Caco-2 (cell line): ENCODE data around the gene ISLR. TPM values are rescaled to one million over a fixed set of nuclear protein-coding genes. Genes with fewer than 3 reads are reported as not detected.
A peak's percentile ranks its signal among the peaks of the same experiment; 100 is the strongest.

ENCODE experiments used
- BruUV-seq: library from RNA; stranded (reverse); fragments of 400-500 nt; replicated peaks from 2 replicates; lab custom pipeline; 2021; lab: Mats Ljungman, UMichigan
- CTCF ChIA-PET: fragments of 300-600 bp; sonication (Branson Sonifier 250); formaldehyde crosslinking; loops from one replicate; lab custom pipeline; 2022; ENCODE audit warnings: antibody characterized with exemption; lab: Charles Lee
- POLR2A ChIA-PET: fragments of 300-600 bp; sonication (Branson Sonifier 250); formaldehyde crosslinking; loops from one replicate; lab custom pipeline; 2022; ENCODE audit warnings: antibody characterized with exemption; lab: Charles Lee
- DNase-seq, 2 experiments: peaks; one replicate each; pipeline versions ENCODE4 v3.0.0 to v3.0.0-alpha.2; 2020 to 2022
- H3K27me3 ChIP-seq: replicated peaks from 2 replicates; pipeline ENCODE4 v1.6.0; 2011; ENCODE audit warnings: low read length; ENCODE audit not compliant: control insufficient read depth, insufficient read depth
- H3K36me3 ChIP-seq: 2 replicates; pipeline ENCODE4 v1.5.1; 2011; ENCODE audit warnings: low read length; ENCODE audit not compliant: control insufficient read depth, insufficient read depth
- H3K4me1 ChIP-seq: fragments of 250-450 bp; sonication (Bioruptor Pico); 2 replicates; pipeline ENCODE4 v1.5.1; 2020; ENCODE audit warnings: mild to moderate bottlenecking
- H3K4me3 ChIP-seq: 2 replicates; pipeline ENCODE4 v1.5.1; 2011; ENCODE audit warnings: low read depth, mild to moderate bottlenecking, control low read depth, low read length
- H3K9me3 ChIP-seq: fragments of 250-450 bp; sonication (Bioruptor Pico); 2 replicates; pipeline ENCODE4 v1.5.1; 2020; ENCODE audit warnings: mild to moderate bottlenecking, moderate library complexity
- H3K27ac Mint-ChIP-seq: one replicate; pipeline ENCODE4 v1.8.0; 2022; ENCODE audit warnings: mixed read lengths; ENCODE audit not compliant: unreplicated experiment
- H3K27me3 Mint-ChIP-seq: one replicate; pipeline ENCODE4 v1.8.0; 2022; ENCODE audit warnings: mixed read lengths; ENCODE audit not compliant: insufficient read depth, unreplicated experiment
- H3K36me3 Mint-ChIP-seq: one replicate; pipeline ENCODE4 v1.8.0; 2022; ENCODE audit warnings: mild to moderate bottlenecking, mixed read lengths; ENCODE audit not compliant: insufficient read depth, unreplicated experiment
- H3K4me1 Mint-ChIP-seq: one replicate; pipeline ENCODE4 v1.8.0; 2022; ENCODE audit warnings: low read depth, mixed read lengths; ENCODE audit not compliant: unreplicated experiment
- H3K4me3 Mint-ChIP-seq: one replicate; pipeline ENCODE4 v1.8.0; 2022; ENCODE audit warnings: mild to moderate bottlenecking, moderate library complexity, mixed read lengths; ENCODE audit not compliant: unreplicated experiment
- H3K9me3 Mint-ChIP-seq: one replicate; pipeline ENCODE4 v1.8.0; 2022; ENCODE audit warnings: mixed read lengths; ENCODE audit not compliant: unreplicated experiment
- CTCF ChIP-seq, 2 experiments: fragments of 200-600 bp in 1 of 2; IDR thresholded peaks; 1 replicate in 1 of 2; 2 replicates in 1 of 2; pipeline versions ENCODE4 v1.5.1 to v1.8.0; 2011 to 2022; ENCODE audit warnings: antibody characterized with exemption in 1 of 2, control low read depth in 1 of 2, inconsistent platforms in 1 of 2, low read depth in 1 of 2, low read length in 1 of 2, mild to moderate bottlenecking in 1 of 2, moderate library complexity in 1 of 2; ENCODE audit not compliant: insufficient read depth in 1 of 2, severe bottlenecking in 1 of 2, unreplicated experiment in 1 of 2
- intact Hi-C: fragments of 100-400 bp; cut with micrococcal nuclease; formaldehyde crosslinking; loops from one replicate; pipeline ENCODE4 v1.10.0; 2022; ENCODE audit not compliant: unreplicated experiment
- total RNA-seq: library from RNA; stranded (reverse); gene quantifications from 2 replicates; pipeline ENCODE4 v1.2.3, GENCODE V29; 2022

ISLR gene
- total RNA-seq, 1 experiment from 2014 or later, result not detected

GRCh38 chr15:74179101-74179841 lies 5.8 kb downstream of the ISLR start:
- Mint-ChIP-seq H3K4me3 (no peak overlapping the region), H3K27me3 (peaks cover 15% of the 10 kb centered on the region), H3K27ac (no peak overlapping the region), H3K36me3 (peaks cover 5% of the 10 kb centered on the region), H3K9me3 (no peaks in the 10 kb centered on the region), H3K4me1 (no peaks in the 10 kb centered on the region)
- H3K27me3 ChIP-seq, result no peaks in the 10 kb centered on the region; the same call in 1 of the 2 replicates
- peak in 1 of 2 experiments; percentile 14 for DNase-seq
- no peak overlapping the region for H3K4me3 ChIP-seq
- ChIA-PET CTCF (no interaction called here), POLR2A (no interaction called here)
- H3K9me3 ChIP-seq, result no peaks in the 10 kb centered on the region
- intact Hi-C loops, result no loop called here
- no peaks in the 10 kb centered on the region for H3K4me1 ChIP-seq
- no peak for TF ChIP-seq CTCF (IDR thresholded peaks at IDR 0.05; ENCODE audit: insufficient read depth in 1 of 2, low read depth in 1 of 2, low read length in 1 of 2, severe bottlenecking in 1 of 2, unreplicated experiment in 1 of 2)
- no peaks in the 10 kb centered on the region for H3K36me3 ChIP-seq
- BruUV-seq, result no TSS peak

- ChIA-PET POLR2A (no interaction called here), CTCF (interaction anchor here (0.6 kb wide), 1 partner anchor 123 kb away, joined by 3 read pairs; no protein-coding TSS in a partner anchor)
- H3K36me3 ChIP-seq, result no peaks in the 10 kb centered on the region
- H3K9me3 ChIP-seq, result no peaks in the 10 kb centered on the region
- BruUV-seq, result no TSS peak
- no peak overlapping the region for H3K4me3 ChIP-seq
- intact Hi-C loops, result no loop called here
- peaks cover 5% of the 10 kb centered on the region for H3K36me3 Mint-ChIP-seq
- H3K9me3 Mint-ChIP-seq, result no peaks in the 10 kb centered on the region
- no peak for TF ChIP-seq CTCF (IDR thresholded peaks at IDR 0.05; ENCODE audit: insufficient read depth in 1 of 2, low read depth in 1 of 2, low read length in 1 of 2, severe bottlenecking in 1 of 2, unreplicated experiment in 1 of 2)
- H3K4me1 ChIP-seq, result no peaks in the 10 kb centered on the region
- no peaks in the 10 kb centered on the region for H3K4me1 Mint-ChIP-seq
- peaks cover 15% of the 10 kb centered on the region for H3K27me3 Mint-ChIP-seq
- H3K27me3 ChIP-seq, result no peaks in the 10 kb centered on the region; the same call in 1 of the 2 replicates
- DNase-seq, result no peak
- no peak overlapping the region for H3K27ac Mint-ChIP-seq
- no peak overlapping the region for H3K4me3 Mint-ChIP-seq
Measured at GRCh38 chr15:74179983-74180880, 6.7 kb downstream of the ISLR start.

GRCh38 chr15:74180881-74181602 lies 7.5 kb downstream of the ISLR start:
- no peak overlapping the region for H3K4me3 Mint-ChIP-seq
- CTCF ChIA-PET, result interaction anchor here (0.6 kb wide), 1 partner anchor 123 kb away, joined by 3 read pairs; no protein-coding TSS in a partner anchor
- no TSS peak for BruUV-seq

More at GRCh38 chr15:74180881-74181602, 7.5 kb downstream of the ISLR start:
- Mint-ChIP-seq H3K27me3 (peaks cover 15% of the 10 kb centered on the region), H3K4me1 (no peaks in the 10 kb centered on the region), H3K36me3 (peaks cover 5% of the 10 kb centered on the region), H3K27ac (no peak overlapping the region), H3K9me3 (no peaks in the 10 kb centered on the region)
- TF ChIP-seq CTCF (IDR thresholded peaks at IDR 0.05; ENCODE audit: insufficient read depth in 1 of 2, low read depth in 1 of 2, low read length in 1 of 2, severe bottlenecking in 1 of 2, unreplicated experiment in 1 of 2), result no peak
- Histone ChIP-seq H3K27me3 (no peaks in the 10 kb centered on the region; the same call in 1 of the 2 replicates), H3K4me1 (no peaks in the 10 kb centered on the region), H3K36me3 (no peaks in the 10 kb centered on the region), H3K4me3 (no peak overlapping the region), H3K9me3 (no peaks in the 10 kb centered on the region)
- intact Hi-C loops, result no loop called here
- POLR2A ChIA-PET, result no interaction called here
- DNase-seq, result no peak
